Erythroblast (primary cell): Measurements from ENCODE around the gene CDH18.

ENCODE experiments used
- GATA1 ChIP-seq: IDR thresholded peaks from 2 replicates; pipeline ENCODE4 v1.6.1; 2011; ENCODE audit warnings: low read depth, mild to moderate bottlenecking, control low read depth, low read length, moderate library complexity
- POLR2A ChIP-seq: IDR thresholded peaks from 2 replicates; pipeline ENCODE4 v1.6.1; 2011; ENCODE audit warnings: mild to moderate bottlenecking, low read length

DNA sequence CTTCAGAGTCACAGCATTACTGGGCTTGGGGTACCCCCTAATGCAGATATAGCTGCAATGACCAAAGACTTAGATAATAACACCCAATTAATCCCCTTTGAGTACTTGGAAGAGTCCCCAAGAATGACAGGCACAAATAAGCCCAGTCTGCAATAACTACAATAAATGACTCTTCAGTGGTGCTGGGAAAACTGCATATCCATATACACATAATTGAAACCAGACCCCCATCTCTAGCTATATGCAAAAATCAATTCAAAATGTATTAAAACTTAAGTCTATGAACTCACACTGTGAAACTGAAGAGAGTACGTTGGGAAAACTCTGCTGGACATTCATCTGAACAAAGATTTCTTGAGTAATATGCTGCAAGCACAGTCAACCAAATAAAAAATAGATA, 422.5 kb downstream of the CDH18 start:
- no peak for TF ChIP-seq POLR2A
- no peak for TF ChIP-seq GATA1
